Measurements from ENCODE around the gene MYO7A. TPM values are rescaled to one million over a fixed set of nuclear protein-coding genes. Genes with fewer than 3 reads are reported as not detected.

The MYO7A gene
- total RNA-seq, 1 donor from 2014 or later: 0.29 TPM

DNA sequence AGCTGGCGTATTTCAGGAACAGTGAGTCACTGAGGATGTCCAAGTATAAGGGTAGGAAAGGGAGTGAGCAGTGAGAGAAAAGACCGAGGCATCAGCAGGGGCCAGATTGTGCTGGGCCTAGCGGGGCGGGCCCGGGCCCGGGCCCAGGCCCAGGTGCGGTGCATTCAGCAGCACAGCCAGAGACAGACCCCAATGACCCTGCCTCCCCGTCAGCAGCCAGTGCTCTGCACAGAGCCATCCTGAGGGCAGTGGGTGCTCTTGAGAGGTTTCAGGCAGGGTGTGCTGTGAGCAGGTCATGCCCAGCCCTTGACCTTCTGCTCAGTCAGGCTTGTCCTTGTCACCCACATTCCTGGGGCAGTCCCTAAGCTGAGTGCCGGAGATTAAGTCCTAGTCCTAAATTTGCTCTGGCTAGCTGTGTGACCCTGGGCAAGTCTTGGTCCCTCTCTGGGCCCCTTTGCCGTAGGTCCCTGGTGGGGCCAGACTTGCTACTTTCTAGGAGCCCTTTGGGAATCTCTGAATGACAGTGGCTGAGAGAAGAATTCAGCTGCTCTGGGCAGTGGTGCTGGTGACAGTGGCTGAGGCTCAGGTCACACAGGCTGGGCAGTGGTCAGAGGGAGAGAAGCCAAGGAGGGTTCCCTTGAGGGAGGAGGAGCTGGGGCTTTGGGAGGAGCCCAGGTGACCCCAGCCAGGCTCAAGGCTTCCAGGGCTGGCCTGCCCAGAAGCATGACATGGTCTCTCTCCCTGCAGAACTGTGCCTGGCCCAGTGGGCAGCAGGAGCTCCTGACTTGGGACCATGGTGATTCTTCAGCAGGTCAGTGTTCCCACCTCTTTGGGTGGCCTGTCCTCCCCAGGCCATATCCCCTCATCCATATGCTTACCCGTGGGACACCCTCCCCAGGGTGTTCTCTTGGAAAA, 2.1 kb downstream of the MYO7A start:
- H3K4me3 Mint-ChIP-seq: no peak overlapping the region

DNA sequence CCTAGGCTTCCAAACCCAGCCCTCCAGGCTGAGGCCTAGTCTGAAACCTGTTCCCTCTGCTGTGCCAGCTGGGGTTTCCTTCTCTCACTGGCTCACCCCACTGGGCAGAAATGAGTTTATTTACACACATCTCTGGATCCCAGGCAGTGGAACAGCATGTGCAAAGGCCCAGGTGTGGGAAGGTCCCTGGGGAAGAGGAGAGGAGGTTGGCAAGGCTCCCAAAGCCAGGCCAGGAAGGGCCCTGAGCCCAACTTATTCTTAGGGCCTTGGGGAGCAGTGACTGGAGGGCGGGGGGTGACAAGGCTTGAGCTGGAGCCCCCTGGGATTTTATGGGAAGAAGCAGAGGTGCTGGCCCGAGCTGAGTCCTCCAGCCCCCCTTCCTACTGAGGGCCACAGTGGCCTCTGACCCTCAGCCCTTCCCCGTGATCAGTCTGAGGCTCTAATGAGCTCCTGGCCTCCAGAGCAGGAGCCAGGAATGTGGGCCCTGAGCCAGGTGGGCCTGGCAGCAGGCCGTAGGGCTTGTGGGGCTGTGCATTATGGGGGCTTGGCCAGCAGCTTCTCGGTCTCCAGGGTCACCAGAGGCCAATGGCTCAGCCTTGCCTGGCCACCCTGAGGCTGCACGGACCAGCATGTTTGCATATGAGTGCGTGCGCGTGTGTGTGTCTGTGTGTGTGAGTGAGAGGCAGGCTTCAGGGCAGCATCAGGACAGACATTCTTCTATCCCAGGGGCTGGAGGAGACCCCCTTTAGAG, 2.9 kb downstream of the MYO7A start:
- no peak overlapping the region for H3K27ac Mint-ChIP-seq
- H3K4me1 Mint-ChIP-seq (ENCODE audit: low read depth): peaks cover 5% of the 10 kb centered on the region

More for the DNA sequence above, 2.1 kb downstream of the MYO7A start:
- Mint-ChIP-seq H3K36me3 (ENCODE audit: low read depth) (no peaks in the 10 kb centered on the region), H3K27ac (no peak overlapping the region), H3K27me3 (ENCODE audit: insufficient read depth) (peaks cover 4% of the 10 kb centered on the region), H3K9me3 (no peaks in the 10 kb centered on the region), H3K4me1 (ENCODE audit: low read depth) (peaks cover 5% of the 10 kb centered on the region)
- DNase-seq (ENCODE audit: low spot score): no peak
- intact Hi-C loops (cut with micrococcal nuclease): no loop called here

DNA sequence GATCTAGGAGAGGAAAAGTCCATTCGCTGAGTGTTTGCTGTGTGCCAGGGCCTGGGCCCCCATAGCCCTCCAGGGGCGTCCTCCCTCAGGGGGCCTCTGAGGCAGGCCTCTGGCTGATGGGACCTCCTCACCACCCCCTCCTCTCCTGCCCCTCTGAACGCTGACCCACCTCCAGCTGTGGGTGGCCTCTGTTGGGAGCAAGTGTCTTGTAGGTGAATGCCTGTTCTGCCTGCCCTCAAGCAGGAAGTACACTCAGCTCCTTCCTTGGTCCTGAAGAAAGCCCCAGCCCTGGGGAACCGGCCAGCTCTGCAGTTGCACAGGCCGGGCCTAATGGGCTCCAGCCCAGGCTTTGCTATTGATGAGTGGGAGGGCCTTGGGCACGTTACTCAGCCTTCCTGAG, 3.5 kb downstream of the MYO7A start:
- Mint-ChIP-seq H3K9me3 (no peaks in the 10 kb centered on the region), H3K4me1 (ENCODE audit: low read depth) (peaks cover 5% of the 10 kb centered on the region), H3K4me3 (no peak overlapping the region), H3K27me3 (ENCODE audit: insufficient read depth) (peaks cover 6% of the 10 kb centered on the region), H3K36me3 (ENCODE audit: low read depth) (no peaks in the 10 kb centered on the region), H3K27ac (no peak overlapping the region)
- intact Hi-C loops (cut with micrococcal nuclease): no loop called here
- no peak for DNase-seq (ENCODE audit: low spot score)

More for the DNA sequence above, 2.9 kb downstream of the MYO7A start:
- intact Hi-C loops (cut with micrococcal nuclease): no loop called here
- no peak for DNase-seq (ENCODE audit: low spot score)
- H3K9me3 Mint-ChIP-seq: no peaks in the 10 kb centered on the region
- H3K4me3 Mint-ChIP-seq: no peak overlapping the region
- peaks cover 5% of the 10 kb centered on the region for H3K27me3 Mint-ChIP-seq (ENCODE audit: insufficient read depth)
- H3K36me3 Mint-ChIP-seq (ENCODE audit: low read depth): no peaks in the 10 kb centered on the region

DNA sequence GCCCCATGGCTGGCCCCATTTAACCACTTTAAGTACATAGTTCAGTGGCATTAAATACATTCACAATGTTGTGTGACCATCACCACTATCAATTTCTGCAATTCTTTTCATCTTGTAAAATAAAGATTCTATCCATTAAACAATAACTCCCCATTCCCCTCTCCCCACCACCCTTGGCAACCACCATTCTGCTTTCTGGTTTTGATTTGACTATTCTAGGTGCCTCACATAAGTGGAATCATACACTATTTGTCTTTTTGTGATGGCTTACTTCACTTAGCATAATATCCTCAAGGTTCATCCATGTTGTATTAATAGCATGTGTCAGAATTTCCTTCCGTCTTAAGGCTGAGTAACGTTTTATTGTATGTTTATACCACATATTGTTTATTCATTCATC, 7.0 kb downstream of the MYO7A start:
- H3K27ac Mint-ChIP-seq: no peak overlapping the region
- H3K36me3 Mint-ChIP-seq (ENCODE audit: low read depth): no peaks in the 10 kb centered on the region
- no peak for DNase-seq (ENCODE audit: low spot score)
- no peaks in the 10 kb centered on the region for H3K9me3 Mint-ChIP-seq
- peaks cover 15% of the 10 kb centered on the region for H3K27me3 Mint-ChIP-seq (ENCODE audit: insufficient read depth)
- intact Hi-C loops (cut with micrococcal nuclease): no loop called here
- no peak overlapping the region for H3K4me3 Mint-ChIP-seq
- H3K4me1 Mint-ChIP-seq (ENCODE audit: low read depth): no peaks in the 10 kb centered on the region

DNA sequence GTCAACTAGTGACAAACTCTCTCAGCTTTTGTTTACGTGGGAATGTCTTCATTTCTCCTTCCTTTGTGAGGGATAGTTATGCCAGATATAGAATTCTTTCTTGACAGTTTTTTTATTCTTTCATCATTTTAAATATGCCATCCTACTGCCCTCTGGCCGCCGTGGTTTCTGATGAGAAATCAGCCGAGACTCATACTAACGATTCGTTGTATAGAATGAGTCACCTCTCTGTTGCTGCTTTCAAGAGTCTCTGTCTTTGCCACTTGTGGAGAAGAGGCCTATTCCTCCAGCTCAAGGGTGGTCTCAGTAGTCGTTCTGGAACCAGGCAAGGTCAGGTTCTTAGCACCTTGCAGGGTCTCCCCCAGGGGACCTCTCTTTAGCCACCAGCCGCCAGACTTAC, 8.0 kb downstream of the MYO7A start:
- Mint-ChIP-seq H3K27ac (no peak overlapping the region), H3K4me3 (no peak overlapping the region), H3K27me3 (ENCODE audit: insufficient read depth) (peaks cover 15% of the 10 kb centered on the region), H3K36me3 (ENCODE audit: low read depth) (no peaks in the 10 kb centered on the region), H3K9me3 (no peaks in the 10 kb centered on the region), H3K4me1 (ENCODE audit: low read depth) (no peaks in the 10 kb centered on the region)
- intact Hi-C loops (cut with micrococcal nuclease): no loop called here
- DNase-seq (ENCODE audit: low spot score): no peak

DNA sequence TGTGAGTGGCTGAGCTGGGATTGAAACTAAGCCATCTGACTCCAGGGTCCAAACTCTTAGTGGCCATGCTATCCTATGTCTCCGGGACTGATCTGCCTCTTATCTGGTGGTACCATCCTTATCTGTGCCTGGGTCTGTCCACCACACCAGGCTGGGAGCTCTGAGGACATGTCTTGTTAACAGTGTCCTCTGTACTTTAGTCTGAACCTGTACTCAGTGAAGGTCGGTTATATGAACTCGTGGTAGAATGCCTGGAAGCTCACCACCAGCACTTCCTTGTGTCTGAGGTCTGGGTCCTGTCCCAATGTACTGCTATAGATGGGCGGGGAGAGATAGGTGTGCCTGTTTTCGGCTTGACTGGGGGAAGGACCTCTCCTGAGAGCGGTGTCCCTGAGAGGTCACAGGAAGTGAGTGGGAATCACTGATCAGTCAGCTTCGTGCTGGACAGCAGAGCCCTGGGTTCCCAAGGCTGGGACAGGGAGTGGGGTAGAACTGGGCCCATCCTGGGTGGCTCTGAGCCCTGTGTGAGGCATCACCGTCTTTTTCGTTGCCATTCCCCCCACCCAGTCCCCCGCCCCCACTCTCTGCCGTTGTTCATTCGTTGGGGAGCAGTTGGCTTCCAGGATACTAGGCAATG, 8.9 kb downstream of the MYO7A start:
- H3K36me3 Mint-ChIP-seq (ENCODE audit: low read depth): no peaks in the 10 kb centered on the region
- H3K27ac Mint-ChIP-seq: no peak overlapping the region
- intact Hi-C loops (cut with micrococcal nuclease): no loop called here
- H3K4me3 Mint-ChIP-seq: no peak overlapping the region
- DNase-seq (ENCODE audit: low spot score): no peak
- H3K9me3 Mint-ChIP-seq: no peaks in the 10 kb centered on the region
- peaks cover 15% of the 10 kb centered on the region for H3K27me3 Mint-ChIP-seq (ENCODE audit: insufficient read depth)
- peaks cover 3% of the 10 kb centered on the region for H3K4me1 Mint-ChIP-seq (ENCODE audit: low read depth)

DNA sequence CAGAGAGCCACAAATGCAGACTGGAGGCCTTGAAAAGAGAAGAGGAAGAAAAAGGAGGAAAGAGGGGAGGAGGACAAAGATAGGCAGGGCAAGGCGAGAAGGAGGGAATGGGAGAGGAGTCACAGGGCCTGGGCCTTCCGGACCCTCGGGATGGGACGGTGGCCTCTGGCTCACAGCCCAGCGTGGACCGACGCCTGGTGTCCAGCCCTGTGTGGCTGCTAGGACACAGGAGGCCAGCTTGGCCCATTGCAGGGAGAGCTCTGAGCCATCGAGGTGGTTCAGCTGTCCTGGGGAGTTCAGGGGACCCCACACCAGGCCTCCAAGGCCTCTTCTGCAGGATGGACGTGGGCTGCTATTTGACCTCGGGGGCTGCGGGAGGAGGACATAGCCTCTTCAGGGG, 9.4 kb downstream of the MYO7A start:
- H3K27ac Mint-ChIP-seq: no peak overlapping the region
- H3K4me3 Mint-ChIP-seq: no peak overlapping the region
- H3K9me3 Mint-ChIP-seq: no peaks in the 10 kb centered on the region
- no peaks in the 10 kb centered on the region for H3K36me3 Mint-ChIP-seq (ENCODE audit: low read depth)
- H3K27me3 Mint-ChIP-seq (ENCODE audit: insufficient read depth): peaks cover 15% of the 10 kb centered on the region
- H3K4me1 Mint-ChIP-seq (ENCODE audit: low read depth): peaks cover 8% of the 10 kb centered on the region
- intact Hi-C loops (cut with micrococcal nuclease): no loop called here
- DNase-seq (ENCODE audit: low spot score): no peak

DNA sequence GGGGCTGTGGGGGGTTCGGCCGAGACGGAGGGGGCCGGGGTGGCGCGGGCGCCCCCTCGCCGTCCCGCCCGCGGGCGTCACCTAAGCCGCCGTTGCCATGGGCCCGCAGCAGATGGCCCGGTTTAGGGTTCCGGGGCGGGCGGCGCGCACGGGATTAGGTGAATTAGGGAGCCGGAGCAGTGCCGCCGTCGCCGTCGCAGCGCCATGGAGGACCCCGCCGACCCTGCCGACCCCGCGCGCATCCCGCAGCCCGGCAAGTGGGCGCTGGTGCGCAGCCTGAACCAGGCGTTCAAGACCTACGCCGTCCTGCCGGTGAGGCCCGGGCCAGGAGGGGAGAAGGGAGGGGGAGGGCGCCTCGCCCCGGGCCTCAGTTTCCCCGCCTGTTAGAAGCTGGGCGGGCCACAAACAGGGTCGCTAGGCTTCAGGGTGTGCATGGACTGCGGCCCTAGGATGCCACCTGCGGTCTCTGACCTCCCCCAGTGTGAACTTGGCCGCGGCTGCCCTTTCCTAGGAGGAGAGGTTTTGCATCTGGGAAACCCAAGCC, 10.1 kb downstream of the MYO7A start:
- Mint-ChIP-seq H3K27ac (no peak overlapping the region), H3K4me1 (ENCODE audit: low read depth) (peaks cover 11% of the 10 kb centered on the region), H3K9me3 (no peaks in the 10 kb centered on the region), H3K36me3 (ENCODE audit: low read depth) (no peaks in the 10 kb centered on the region), H3K27me3 (ENCODE audit: insufficient read depth) (peaks cover 17% of the 10 kb centered on the region), H3K4me3 (no peak overlapping the region)
- DNase-seq (ENCODE audit: low spot score): no peak
- intact Hi-C loops (cut with micrococcal nuclease): no loop called here

DNA sequence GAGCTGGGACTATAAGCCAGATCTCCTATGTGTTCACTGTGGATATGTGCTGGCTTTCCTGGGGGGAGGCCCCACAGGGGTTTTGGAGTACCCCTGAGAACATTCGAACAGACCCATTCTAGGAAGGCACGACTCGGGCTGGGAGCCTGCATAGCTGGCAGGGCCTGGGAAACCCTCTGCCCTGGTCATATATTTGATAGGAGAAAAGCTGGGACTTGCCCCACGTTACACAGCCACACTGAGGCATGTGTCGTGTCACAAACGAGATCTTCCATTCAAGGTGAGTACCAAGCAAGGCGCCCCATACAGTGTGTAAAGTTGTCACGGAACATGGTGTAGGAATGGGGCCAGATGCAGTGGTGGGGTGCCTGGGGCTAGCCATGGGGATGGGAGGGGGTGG, 11.2 kb downstream of the MYO7A start:
- Mint-ChIP-seq H3K4me3 (no peak overlapping the region), H3K9me3 (no peaks in the 10 kb centered on the region), H3K27ac (no peak overlapping the region), H3K36me3 (ENCODE audit: low read depth) (no peaks in the 10 kb centered on the region), H3K27me3 (ENCODE audit: insufficient read depth) (peaks cover 20% of the 10 kb centered on the region), H3K4me1 (ENCODE audit: low read depth) (peaks cover 14% of the 10 kb centered on the region)
- intact Hi-C loops (cut with micrococcal nuclease): no loop called here
- no peak for DNase-seq (ENCODE audit: low spot score)

DNA sequence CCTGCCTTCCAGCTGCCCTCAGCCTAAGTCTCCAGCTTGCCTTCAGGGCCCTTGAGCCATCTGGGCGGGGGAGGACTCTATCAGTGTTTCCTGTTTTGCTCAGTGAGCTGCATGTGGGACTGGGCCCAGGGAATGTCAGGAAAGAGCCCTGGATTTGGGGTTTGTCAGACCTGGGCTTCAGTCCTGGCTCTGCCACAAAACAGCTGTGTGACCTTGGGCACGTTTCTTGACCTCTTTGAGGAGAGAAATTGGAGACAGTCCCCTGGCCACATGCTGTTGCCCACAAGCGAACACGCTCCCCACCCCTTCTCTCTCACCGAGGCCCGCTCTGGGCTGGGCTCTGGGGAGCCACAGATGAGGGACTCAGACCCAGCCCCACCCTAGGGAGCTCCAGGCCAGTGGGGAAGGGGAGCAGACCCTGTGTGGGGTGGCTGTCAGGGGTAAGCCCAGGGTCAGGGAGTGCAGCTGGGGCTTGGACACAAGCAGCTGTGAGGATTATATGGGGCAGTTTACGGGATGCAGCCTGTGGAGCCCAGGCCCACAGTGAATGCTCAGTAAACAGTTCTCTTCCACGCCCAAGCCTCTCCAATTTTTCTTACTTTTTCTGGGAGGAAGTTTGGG, 12.3 kb downstream of the MYO7A start:
- intact Hi-C loops (cut with micrococcal nuclease): no loop called here
- DNase-seq (ENCODE audit: low spot score): no peak
- Mint-ChIP-seq H3K4me1 (ENCODE audit: low read depth) (peaks cover 14% of the 10 kb centered on the region), H3K27ac (no peak overlapping the region), H3K4me3 (no peak overlapping the region), H3K27me3 (ENCODE audit: insufficient read depth) (peaks cover 20% of the 10 kb centered on the region), H3K36me3 (ENCODE audit: low read depth) (no peaks in the 10 kb centered on the region), H3K9me3 (no peaks in the 10 kb centered on the region)

DNA sequence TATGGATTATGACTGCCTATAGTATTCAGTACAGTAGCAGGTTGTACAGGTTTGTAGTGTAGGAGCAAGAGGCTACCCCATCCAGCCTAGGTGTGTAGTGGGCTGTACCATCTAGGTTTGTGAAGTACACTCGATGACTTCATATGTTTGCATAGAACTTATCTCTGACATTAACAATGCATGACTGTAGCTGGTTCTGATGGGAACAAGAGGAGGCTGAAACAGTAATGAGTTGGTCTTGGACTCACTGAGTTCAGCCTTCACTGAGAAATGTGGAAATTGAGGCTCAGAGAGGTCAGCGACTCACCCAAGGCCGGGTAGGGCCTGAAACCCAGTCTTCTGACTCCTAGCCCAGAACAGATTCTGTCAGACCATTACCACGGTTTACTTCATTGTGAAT, 13.0 kb downstream of the MYO7A start:
- no peak for DNase-seq (ENCODE audit: low spot score)
- no peaks in the 10 kb centered on the region for H3K9me3 Mint-ChIP-seq
- no peaks in the 10 kb centered on the region for H3K36me3 Mint-ChIP-seq (ENCODE audit: low read depth)
- peaks cover 14% of the 10 kb centered on the region for H3K4me1 Mint-ChIP-seq (ENCODE audit: low read depth)
- peaks cover 18% of the 10 kb centered on the region for H3K27me3 Mint-ChIP-seq (ENCODE audit: insufficient read depth)
- intact Hi-C loops (cut with micrococcal nuclease): no loop called here
- no peak overlapping the region for H3K27ac Mint-ChIP-seq
- H3K4me3 Mint-ChIP-seq: no peak overlapping the region

DNA sequence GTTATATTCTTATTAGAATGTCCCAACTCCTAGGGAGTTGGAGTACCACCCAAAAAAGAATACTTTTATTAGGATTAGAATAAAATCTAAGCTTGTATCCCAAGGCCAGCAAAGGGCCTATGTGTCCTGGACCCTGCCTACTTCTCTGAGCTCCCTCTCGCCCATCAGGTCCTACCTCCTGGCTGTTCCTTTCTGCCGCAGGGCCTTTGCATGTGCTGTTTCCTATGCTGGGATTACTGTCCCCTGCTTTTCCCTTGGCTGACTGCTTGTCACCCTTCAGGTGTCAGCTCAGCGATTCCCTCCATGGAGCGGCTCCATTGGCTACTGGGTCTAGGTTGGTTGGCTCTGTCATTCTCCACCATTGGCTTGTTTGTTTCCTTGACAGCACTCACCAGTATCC, 13.4 kb downstream of the MYO7A start:
- Mint-ChIP-seq H3K27ac (no peak overlapping the region), H3K4me3 (no peak overlapping the region), H3K36me3 (ENCODE audit: low read depth) (no peaks in the 10 kb centered on the region), H3K9me3 (no peaks in the 10 kb centered on the region), H3K4me1 (ENCODE audit: low read depth) (peaks cover 14% of the 10 kb centered on the region), H3K27me3 (ENCODE audit: insufficient read depth) (peaks cover 18% of the 10 kb centered on the region)
- no peak for DNase-seq (ENCODE audit: low spot score)
- intact Hi-C loops (cut with micrococcal nuclease): no loop called here
